NB4 (cell line): ENCODE results near the gene OPCML.

Source experiments
- MYC ChIP-seq: IDR thresholded peaks from 2 replicates; pipeline ENCODE4 v1.6.1; 2011; ENCODE audit warnings: low read depth, low read length
- POLR2A ChIP-seq: IDR thresholded peaks from 2 replicates; pipeline ENCODE4 v1.6.1; 2011; ENCODE audit warnings: mild to moderate bottlenecking; ENCODE audit not compliant: insufficient read length; ENCODE audit errors: extremely low read depth
- TF ChIP-seq, protein P1 (sequence below): IDR thresholded peaks from one replicate; pipeline ENCODE4 v1.5.1; 2012; ENCODE audit warnings: low read depth, low read length
- TF ChIP-seq, protein P2 (sequence below): IDR thresholded peaks from 2 replicates; pipeline ENCODE4 v1.6.1; 2011; ENCODE audit warnings: low read depth, low read length

DNA sequence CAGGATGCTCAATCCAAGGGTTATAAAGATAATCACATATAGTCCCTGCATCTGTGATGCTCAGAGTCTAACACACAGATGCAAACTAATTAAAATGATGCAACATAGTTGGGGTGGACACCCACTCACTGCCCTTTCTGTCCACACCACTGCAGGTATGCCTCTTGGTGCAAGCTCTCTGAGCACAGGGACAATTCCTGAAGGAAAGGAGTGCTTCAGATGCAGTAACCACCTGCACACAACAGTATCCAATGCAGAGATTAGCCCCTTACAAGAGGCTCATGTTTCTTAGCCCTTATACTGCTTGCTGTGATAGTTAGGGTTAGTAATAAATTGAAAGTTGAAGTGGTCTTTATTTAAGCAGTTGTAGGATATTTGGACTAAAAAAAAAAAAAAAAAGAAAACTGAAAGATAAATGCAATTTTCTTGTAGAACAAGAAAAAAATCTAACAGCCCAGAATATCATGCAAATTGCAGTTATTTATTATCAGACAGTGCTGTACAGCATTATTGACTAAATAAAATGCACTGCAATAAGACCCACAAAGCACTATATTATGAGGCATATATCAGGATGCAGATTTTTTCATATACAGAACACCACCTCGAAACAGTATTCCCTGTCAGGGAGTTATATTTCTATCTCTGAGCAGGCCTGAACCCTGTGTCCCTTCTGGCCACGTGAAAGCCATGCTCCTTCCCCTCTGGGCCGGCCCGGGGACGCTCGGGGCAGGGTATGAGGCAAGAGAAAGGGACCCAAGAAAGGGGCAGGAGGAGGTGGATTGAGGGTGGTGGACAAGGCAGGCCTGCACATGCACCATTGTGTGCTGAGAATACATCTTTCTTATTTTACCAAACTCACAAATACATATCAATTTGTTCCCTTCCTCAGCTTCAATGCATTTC lies 260.2 kb downstream of the OPCML start:
- TF ChIP-seq, protein P1, sequence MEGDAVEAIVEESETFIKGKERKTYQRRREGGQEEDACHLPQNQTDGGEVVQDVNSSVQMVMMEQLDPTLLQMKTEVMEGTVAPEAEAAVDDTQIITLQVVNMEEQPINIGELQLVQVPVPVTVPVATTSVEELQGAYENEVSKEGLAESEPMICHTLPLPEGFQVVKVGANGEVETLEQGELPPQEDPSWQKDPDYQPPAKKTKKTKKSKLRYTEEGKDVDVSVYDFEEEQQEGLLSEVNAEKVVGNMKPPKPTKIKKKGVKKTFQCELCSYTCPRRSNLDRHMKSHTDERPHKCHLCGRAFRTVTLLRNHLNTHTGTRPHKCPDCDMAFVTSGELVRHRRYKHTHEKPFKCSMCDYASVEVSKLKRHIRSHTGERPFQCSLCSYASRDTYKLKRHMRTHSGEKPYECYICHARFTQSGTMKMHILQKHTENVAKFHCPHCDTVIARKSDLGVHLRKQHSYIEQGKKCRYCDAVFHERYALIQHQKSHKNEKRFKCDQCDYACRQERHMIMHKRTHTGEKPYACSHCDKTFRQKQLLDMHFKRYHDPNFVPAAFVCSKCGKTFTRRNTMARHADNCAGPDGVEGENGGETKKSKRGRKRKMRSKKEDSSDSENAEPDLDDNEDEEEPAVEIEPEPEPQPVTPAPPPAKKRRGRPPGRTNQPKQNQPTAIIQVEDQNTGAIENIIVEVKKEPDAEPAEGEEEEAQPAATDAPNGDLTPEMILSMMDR: no peak
- TF ChIP-seq MYC: no peak
- TF ChIP-seq, protein P2, sequence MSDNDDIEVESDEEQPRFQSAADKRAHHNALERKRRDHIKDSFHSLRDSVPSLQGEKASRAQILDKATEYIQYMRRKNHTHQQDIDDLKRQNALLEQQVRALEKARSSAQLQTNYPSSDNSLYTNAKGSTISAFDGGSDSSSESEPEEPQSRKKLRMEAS: no peak
- no peak for TF ChIP-seq POLR2A
